HepG2 (cell line): Measurements from ENCODE around the gene DCAKD. TPM values are rescaled to one million over a fixed set of nuclear protein-coding genes. Genes with fewer than 3 reads are reported as not detected.

Experiments
- ATAC-seq: fragments of 200-7000 bp; cut with Tn5 transposase; 3 replicates; pipeline ENCODE4 v1.9.1; 2020; ENCODE audit warnings: mild to moderate bottlenecking, moderate library complexity
- BruUV-seq: library from RNA; stranded (reverse); fragments of 400-500 nt; replicated peaks from 2 replicates; lab custom pipeline; 2021; lab: Mats Ljungman, UMichigan
- CTCF ChIA-PET: fragments of 300-600 bp; formaldehyde crosslinking; extraction: SDS; loops from one replicate; lab custom pipeline; 2021; ENCODE audit warnings: low total read pairs, inconsistent platforms, low intra/inter-chr PET ratio; lab: Yijun Ruan, JAX
- POLR2A ChIA-PET: fragments of 350-600 bp; sonication (Branson Sonifier 250); formaldehyde crosslinking; loops from one replicate; lab custom pipeline; 2020; ENCODE audit warnings: antibody characterized with exemption, inconsistent platforms; lab: Yijun Ruan, JAX
- DNase-seq: peaks from one replicate; pipeline ENCODE4 v3.0.0-alpha.2; 2015; ENCODE audit warnings: low spot score
- FAIRE-seq: peaks from 3 replicates; lab custom pipeline; 2011; peaks lifted over from hg19 to GRCh38; lab: Jason Lieb, UNC
- H2AFZ ChIP-seq: one replicate; pipeline ENCODE4 v1.6.1; 2011; ENCODE audit warnings: low read length, inconsistent platforms
- H3K27ac ChIP-seq: fragments of 300-600 bp; 3 replicates; pipeline ENCODE4 v1.8.0; 2011; ENCODE audit warnings: mixed run types, mild to moderate bottlenecking, mixed read lengths, low read length, inconsistent platforms; ENCODE audit not compliant: insufficient read depth; ENCODE audit errors: extremely low read length
- H3K27me3 ChIP-seq, 2 experiments: fragments of 200-600 bp in 1 of 2; 2 replicates in 1 of 2; 3 replicates in 1 of 2; pipeline versions ENCODE4 v1.6.0 to v1.8.0; 2011; ENCODE audit warnings: low read length in 2 of 2, mild to moderate bottlenecking in 2 of 2, moderate library complexity in 2 of 2, inconsistent platforms in 1 of 2; ENCODE audit not compliant: insufficient read depth in 2 of 2, control insufficient read depth in 1 of 2
- H3K36me3 ChIP-seq, 2 experiments: fragments of 200-600 bp in 1 of 2; replicated peaks in 1 of 2; 2 replicates in 1 of 2; 3 replicates in 1 of 2; pipeline versions ENCODE4 v1.5.1 to v1.8.0; 2011; ENCODE audit warnings: low read length in 2 of 2, inconsistent platforms in 1 of 2; ENCODE audit not compliant: insufficient read depth in 2 of 2, control insufficient read depth in 1 of 2
- H3K4me1 ChIP-seq: 2 replicates; pipeline ENCODE4 v1.5.1; 2012; ENCODE audit warnings: low read length, inconsistent platforms; ENCODE audit not compliant: insufficient read depth
- H3K4me2 ChIP-seq: 2 replicates; pipeline ENCODE4 v1.6.0; 2011; ENCODE audit warnings: low read depth, low read length, inconsistent platforms
- H3K4me3 ChIP-seq, 3 experiments: fragments of 200-600 bp in 1 of 3; sonication (generic), shearing (Covaris generic) in 1 of 3; replicated peaks in 1 of 3; 2 replicates each; pipeline ENCODE4 v1.5.1; 2011 to 2016; ENCODE audit warnings: low read length in 3 of 3, inconsistent platforms in 2 of 3, low read depth in 2 of 3, mild to moderate bottlenecking in 2 of 3, control low read depth in 1 of 3, mixed read lengths in 1 of 3; ENCODE audit not compliant: insufficient read depth in 1 of 3
- H3K79me2 ChIP-seq: one replicate; pipeline ENCODE4 v1.6.1; 2011; ENCODE audit warnings: low read length, inconsistent platforms; ENCODE audit not compliant: insufficient read depth
- H3K9ac ChIP-seq: 2 replicates; pipeline ENCODE4 v1.6.0; 2011; ENCODE audit warnings: mild to moderate bottlenecking, low read depth, low read length, inconsistent platforms; ENCODE audit not compliant: insufficient read depth
- H3K9me3 ChIP-seq: 2 replicates; pipeline ENCODE4 v1.5.1; 2012; ENCODE audit warnings: mild to moderate bottlenecking, low read length
- H4K20me1 ChIP-seq: 2 replicates; pipeline ENCODE4 v1.6.0; 2011; ENCODE audit warnings: inconsistent platforms, mild to moderate bottlenecking, low read length, moderate library complexity; ENCODE audit not compliant: insufficient read depth
- HOXA3 ChIP-seq: sonication (generic); formaldehyde crosslinking; IDR thresholded peaks from 2 replicates; pipeline ENCODE4 v1.5.0; 2020; ENCODE audit warnings: missing genetic modification reagents
- MAFF ChIP-seq: IDR thresholded peaks from 2 replicates; pipeline ENCODE4 v1.6.1; 2011; ENCODE audit warnings: low read depth, low read length, improper control_type of control experiment
- MAFK ChIP-seq, 2 experiments: IDR thresholded peaks in 1 of 2; conservative IDR thresholded peaks in 1 of 2; 2 replicates each; pipeline ENCODE4 v1.6.1; 2011; ENCODE audit warnings: improper control_type of control experiment in 2 of 2, low read length in 2 of 2
- NPAS2 ChIP-seq: sonication (generic); formaldehyde crosslinking; IDR thresholded peaks from 2 replicates; pipeline ENCODE4 v1.8.0; 2022; ENCODE audit warnings: mild to moderate bottlenecking, missing genetic modification reagents, borderline replicate concordance
- NRL ChIP-seq: sonication (generic); formaldehyde crosslinking; IDR thresholded peaks from 2 replicates; pipeline ENCODE4 v1.5.0; 2020; ENCODE audit warnings: missing genetic modification reagents, mild to moderate bottlenecking, moderate library complexity, borderline replicate concordance
- SP2 ChIP-seq: sonication (generic); formaldehyde crosslinking; IDR thresholded peaks from 2 replicates; pipeline ENCODE4 v1.5.1; 2020; ENCODE audit warnings: mild to moderate bottlenecking, missing genetic modification reagents
- TEAD2 ChIP-seq: sonication (generic); formaldehyde crosslinking; IDR thresholded peaks from 2 replicates; pipeline ENCODE4 v1.9.0; 2021; ENCODE audit warnings: missing genetic modification reagents
- ZNF430 ChIP-seq: sonication (generic); formaldehyde crosslinking; IDR thresholded peaks from 2 replicates; pipeline ENCODE4 v1.9.0; 2021; ENCODE audit warnings: mild to moderate bottlenecking, missing genetic modification reagents
- ZNF678 ChIP-seq: sonication (generic); formaldehyde crosslinking; IDR thresholded peaks from 2 replicates; pipeline ENCODE4 v1.4.0; 2020; ENCODE audit warnings: mild to moderate bottlenecking, missing genetic modification reagents
- ZNF776 ChIP-seq: sonication (generic); formaldehyde crosslinking; IDR thresholded peaks from 2 replicates; pipeline ENCODE4 v1.4.0; 2020; ENCODE audit warnings: mild to moderate bottlenecking, missing genetic modification reagents
- ZSCAN30 ChIP-seq: sonication (generic); formaldehyde crosslinking; IDR thresholded peaks from 2 replicates; pipeline ENCODE4 v1.5.0; 2020; ENCODE audit warnings: mild to moderate bottlenecking, missing genetic modification reagents
- WGBS: methylation state at CpG from one replicate; pipeline ENCODE4 v1.1.6; 2017; ENCODE audit warnings: low lambda C conversion rate; 5-methylcytosine and 5-hydroxymethylcytosine counted together
- in situ Hi-C: cut with HindIII; loops from 2 replicates; pipeline ENCODE4 v1.10.0; 2017; ENCODE audit warnings: low pct_unique_long_range_greater_than_20kb; ENCODE audit not compliant: extremely low pct_ligation_motif_present
- intact Hi-C: fragments of 100-400 bp; cut with micrococcal nuclease; formaldehyde crosslinking; loops from one replicate; pipeline ENCODE4 v1.10.0; 2022; ENCODE audit not compliant: unreplicated experiment
- polyA plus RNA-seq, 8 experiments: library from polyadenylated mRNA; depleted of rRNA in 3 of 8; stranded (reverse) in 7 of 8; unstranded in 1 of 8; fragments of >200 nt; fragmentation: Illumina TruSeq in 4 of 8; extraction: Trizol in 4 of 8; gene quantifications; 2 replicates each; pipeline versions ENCODE4 v1.2.1 to v1.2.3, GENCODE V29; 2011 to 2016; ENCODE audit warnings: low read depth in 4 of 8, missing spikeins in 1 of 8, mixed read lengths in 1 of 8; ENCODE audit not compliant: insufficient read depth in 1 of 8
- total RNA-seq, 5 experiments: library from RNA; depleted of rRNA; stranded (reverse); fragments of >200 nt; fragmentation: Illumina TruSeq; extraction: Trizol; gene quantifications; 2 replicates each; pipeline ENCODE4 v1.2.3, GENCODE V29; 2016; ENCODE audit warnings: low read depth in 1 of 5
- TF ChIP-seq, protein P1 (sequence below): sonication (generic); formaldehyde crosslinking; conservative IDR thresholded peaks from 2 replicates; pipeline ENCODE4 v1.8.0; 2022; ENCODE audit warnings: missing genetic modification reagents
- TF ChIP-seq, protein P2 (sequence below): sonication (generic); formaldehyde crosslinking; IDR thresholded peaks from 2 replicates; pipeline ENCODE4 v1.5.0; 2020; ENCODE audit warnings: mild to moderate bottlenecking, missing genetic modification reagents, moderate library complexity

Gene DCAKD
- total and polyA plus RNA-seq, 2 of the 13 experiments (the other 11 are each of a cell fraction or from before 2014, with no cell fraction given): 25.9 to 29.2 TPM

DNA sequence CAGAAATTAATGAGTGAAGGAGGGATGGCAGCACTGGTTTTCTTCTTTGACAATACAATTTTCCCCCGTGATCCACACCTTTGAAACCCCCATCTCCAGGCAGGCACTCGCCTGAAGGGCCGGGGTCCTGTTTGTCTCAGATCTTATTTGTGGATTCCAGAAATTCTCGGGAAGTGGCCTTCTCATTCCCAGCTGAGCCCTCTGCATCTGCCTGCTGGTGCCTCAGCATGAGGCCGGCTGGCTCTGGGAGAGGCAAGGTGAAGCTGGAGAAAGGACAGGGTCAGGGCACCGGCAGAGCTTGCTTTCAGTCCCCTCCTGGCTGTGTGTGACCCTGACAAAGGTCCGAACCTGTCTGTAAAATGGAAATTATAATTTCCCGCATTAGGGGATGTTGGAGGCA, 47.6 kb downstream of the DCAKD start (continued):
- TF ChIP-seq, protein P1, sequence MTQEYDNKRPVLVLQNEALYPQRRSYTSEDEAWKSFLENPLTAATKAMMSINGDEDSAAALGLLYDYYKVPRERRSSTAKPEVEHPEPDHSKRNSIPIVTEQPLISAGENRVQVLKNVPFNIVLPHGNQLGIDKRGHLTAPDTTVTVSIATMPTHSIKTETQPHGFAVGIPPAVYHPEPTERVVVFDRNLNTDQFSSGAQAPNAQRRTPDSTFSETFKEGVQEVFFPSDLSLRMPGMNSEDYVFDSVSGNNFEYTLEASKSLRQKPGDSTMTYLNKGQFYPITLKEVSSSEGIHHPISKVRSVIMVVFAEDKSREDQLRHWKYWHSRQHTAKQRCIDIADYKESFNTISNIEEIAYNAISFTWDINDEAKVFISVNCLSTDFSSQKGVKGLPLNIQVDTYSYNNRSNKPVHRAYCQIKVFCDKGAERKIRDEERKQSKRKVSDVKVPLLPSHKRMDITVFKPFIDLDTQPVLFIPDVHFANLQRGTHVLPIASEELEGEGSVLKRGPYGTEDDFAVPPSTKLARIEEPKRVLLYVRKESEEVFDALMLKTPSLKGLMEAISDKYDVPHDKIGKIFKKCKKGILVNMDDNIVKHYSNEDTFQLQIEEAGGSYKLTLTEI: no peak
- TF ChIP-seq NPAS2 (CRISPR knock-in tag) (no peak), ZSCAN30 (CRISPR knock-in tag) (no peak), ZNF430 (CRISPR knock-in tag) (no peak)

DNA sequence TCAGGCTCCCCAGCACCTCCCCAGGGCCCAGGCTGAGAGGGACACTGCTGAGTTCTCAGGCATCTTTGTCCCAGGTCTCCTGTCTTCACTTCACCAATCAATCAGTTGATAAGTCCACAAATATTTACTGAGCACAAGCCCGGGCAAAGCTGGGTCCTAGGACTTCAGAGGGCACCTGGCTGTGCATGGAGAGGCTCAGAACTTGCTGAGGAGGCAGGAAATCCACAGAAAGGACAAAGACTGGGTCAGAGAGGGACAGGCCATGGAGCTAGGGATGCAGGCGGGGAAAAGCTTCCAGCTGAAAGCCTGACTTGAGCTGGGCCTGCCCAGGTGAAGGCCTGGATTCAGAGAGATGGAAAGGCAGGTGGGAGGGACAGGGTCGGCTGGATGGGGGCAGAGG, 50.1 kb downstream of the DCAKD start:
- 20% methylated on average over 3 of the region's 3 CpGs for WGBS
- no peak overlapping the region for H3K9ac ChIP-seq

More for the DNA sequence above, 50.1 kb downstream of the DCAKD start:
- Histone ChIP-seq H3K4me3 (no peak overlapping the region), H3K27ac (no peak overlapping the region), H3K36me3 (no peaks in the 10 kb centered on the region), H3K9me3 (peaks cover 7% of the 10 kb centered on the region; the same call in 1 of the 2 replicates), H4K20me1 (no peaks in the 10 kb centered on the region), H3K4me2 (no peak overlapping the region), H3K27me3 (peaks cover 8 to 32% of the 10 kb centered on the region in 2 experiments), H3K79me2 (no peaks in the 10 kb centered on the region), H3K4me1 (peaks cover 12% of the 10 kb centered on the region), H2AFZ (no peak overlapping the region)
- CTCF ChIA-PET: no interaction called here
- in situ Hi-C loops: loop anchor here (25.0 kb wide), 1 partner anchor 214 kb away; no protein-coding TSS in a partner anchor
- POLR2A ChIA-PET: interaction anchor here (0.5 to 1.3 kb wide), 2 partner anchors 20 to 893 kb away, joined by 3 read pairs; no protein-coding TSS in a partner anchor
- ATAC-seq (peak; percentile 33), FAIRE-seq (no peak), DNase-seq (no peak)
- TF ChIP-seq MAFF: peak; percentile 48
- no peak for TF ChIP-seq HOXA3
- 0 out of 2 replicates have a peak, but pooled peaks have one; percentile 26 for TF ChIP-seq ZNF776
- TF ChIP-seq TEAD2 (CRISPR knock-in tag): no peak
- TF ChIP-seq, protein P2, sequence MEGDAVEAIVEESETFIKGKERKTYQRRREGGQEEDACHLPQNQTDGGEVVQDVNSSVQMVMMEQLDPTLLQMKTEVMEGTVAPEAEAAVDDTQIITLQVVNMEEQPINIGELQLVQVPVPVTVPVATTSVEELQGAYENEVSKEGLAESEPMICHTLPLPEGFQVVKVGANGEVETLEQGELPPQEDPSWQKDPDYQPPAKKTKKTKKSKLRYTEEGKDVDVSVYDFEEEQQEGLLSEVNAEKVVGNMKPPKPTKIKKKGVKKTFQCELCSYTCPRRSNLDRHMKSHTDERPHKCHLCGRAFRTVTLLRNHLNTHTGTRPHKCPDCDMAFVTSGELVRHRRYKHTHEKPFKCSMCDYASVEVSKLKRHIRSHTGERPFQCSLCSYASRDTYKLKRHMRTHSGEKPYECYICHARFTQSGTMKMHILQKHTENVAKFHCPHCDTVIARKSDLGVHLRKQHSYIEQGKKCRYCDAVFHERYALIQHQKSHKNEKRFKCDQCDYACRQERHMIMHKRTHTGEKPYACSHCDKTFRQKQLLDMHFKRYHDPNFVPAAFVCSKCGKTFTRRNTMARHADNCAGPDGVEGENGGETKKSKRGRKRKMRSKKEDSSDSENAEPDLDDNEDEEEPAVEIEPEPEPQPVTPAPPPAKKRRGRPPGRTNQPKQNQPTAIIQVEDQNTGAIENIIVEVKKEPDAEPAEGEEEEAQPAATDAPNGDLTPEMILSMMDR (CRISPR knock-in tag): no peak
- TF ChIP-seq SP2 (CRISPR knock-in tag): no peak
- TF ChIP-seq MAFK (conservative IDR thresholded peaks at IDR 0.05 in 1 of 2, IDR thresholded peaks at IDR 0.05 in 1 of 2; ENCODE audit: low read length in 2 of 2): peak; percentile 66 to 77
- no peak for TF ChIP-seq ZNF678 (CRISPR knock-in tag)
- 0 out of 2 replicates have a peak, but pooled peaks have one; percentile 18 for TF ChIP-seq NRL (CRISPR knock-in tag)
- intact Hi-C loops: no loop called here
- BruUV-seq: no TSS peak
